MM.1S (cell line): ENCODE measurements around the gene GPRC6A.

Source experiments
- DNase-seq: peaks from one replicate; pipeline ENCODE4 v3.0.0-alpha.2; 2015
- H2AFZ ChIP-seq: fragments of 300-600 bp; sonication (generic); 2 replicates; pipeline ENCODE4 v1.6.0; 2016; ENCODE audit warnings: antibody characterized with exemption, low read length
- H3F3A ChIP-seq: fragments of 300-600 bp; sonication (generic); 2 replicates; pipeline ENCODE4 v1.6.1; 2016; ENCODE audit warnings: mild to moderate bottlenecking, antibody characterized with exemption, low read length, moderate library complexity, mixed read lengths; ENCODE audit not compliant: insufficient read depth
- H3K27ac ChIP-seq: fragments of 300-600 bp; sonication (generic); 2 replicates; pipeline ENCODE4 v1.5.1; 2016; ENCODE audit warnings: mild to moderate bottlenecking, low read length
- H3K27me3 ChIP-seq: fragments of 300-600 bp; sonication (generic); replicated peaks from 2 replicates; pipeline ENCODE4 v1.6.0; 2016; ENCODE audit warnings: low read length; ENCODE audit not compliant: insufficient read depth
- H3K36me3 ChIP-seq: fragments of 300-600 bp; sonication (generic); replicated peaks from 2 replicates; pipeline ENCODE4 v1.6.1; 2016; ENCODE audit warnings: mild to moderate bottlenecking, low read length, mixed read lengths; ENCODE audit not compliant: insufficient read depth
- H3K4me1 ChIP-seq: fragments of 300-600 bp; sonication (generic); 2 replicates; pipeline ENCODE4 v1.6.1; 2016; ENCODE audit warnings: low read length, mixed read lengths
- H3K4me2 ChIP-seq: fragments of 300-600 bp; sonication (generic); 2 replicates; pipeline ENCODE4 v1.6.0; 2016; ENCODE audit warnings: low read depth, low read length
- H3K4me3 ChIP-seq: fragments of 300-600 bp; sonication (generic); 2 replicates; pipeline ENCODE4 v1.5.1; 2016; ENCODE audit warnings: low read length, mixed read lengths
- H3K79me2 ChIP-seq: fragments of 300-600 bp; sonication (generic); 2 replicates; pipeline ENCODE4 v1.6.1; 2016; ENCODE audit warnings: mixed run types, low read length, mixed read lengths
- H3K9ac ChIP-seq: fragments of 300-600 bp; sonication (generic); 2 replicates; pipeline ENCODE4 v1.6.1; 2016; ENCODE audit warnings: low read length, mixed read lengths
- H3K9me2 ChIP-seq: fragments of 300-600 bp; sonication (generic); replicated peaks from 2 replicates; pipeline ENCODE4 v1.6.1; 2016; ENCODE audit warnings: mild to moderate bottlenecking, low read length, mixed read lengths; ENCODE audit not compliant: insufficient read depth
- H3K9me3 ChIP-seq: fragments of 300-600 bp; sonication (generic); replicated peaks from 2 replicates; pipeline ENCODE4 v1.6.1; 2016; ENCODE audit warnings: mild to moderate bottlenecking, low read length, mixed read lengths; ENCODE audit not compliant: insufficient read depth
- H4K20me1 ChIP-seq: fragments of 300-600 bp; sonication (generic); 2 replicates; pipeline ENCODE4 v1.6.1; 2016; ENCODE audit warnings: mild to moderate bottlenecking, low read length, moderate library complexity, mixed read lengths; ENCODE audit not compliant: insufficient read depth
- EZH2 ChIP-seq: fragments of 300-600 bp; sonication (generic); optimal IDR thresholded peaks from 2 replicates; pipeline ENCODE3; 2017; ENCODE audit warnings: low read depth, mild to moderate bottlenecking, antibody characterized with exemption, low read length, mixed read lengths
- EZH2phosphoT487 ChIP-seq: fragments of 300-600 bp; sonication (generic); IDR thresholded peaks from 2 replicates; pipeline ENCODE4 v1.6.1; 2018; ENCODE audit warnings: antibody characterized with exemption, low read length
- TF ChIP-seq, protein P1 (sequence below): fragments of 300-600 bp; sonication (generic); IDR thresholded peaks from 2 replicates; pipeline ENCODE4 v1.5.1; 2016; ENCODE audit warnings: antibody characterized with exemption, low read length, mixed read lengths

GPRC6A gene

GRCh38 chr6:116767715-116768114 lies 61.2 kb downstream of the GPRC6A start:
- no peaks in the 10 kb centered on the region for H3K79me2 ChIP-seq
- H3K27ac ChIP-seq, result no peak overlapping the region
- no peaks in the 10 kb centered on the region for H3K36me3 ChIP-seq
- H4K20me1 ChIP-seq, result no peaks in the 10 kb centered on the region
- no peaks in the 10 kb centered on the region for H3K4me1 ChIP-seq
- no peaks in the 10 kb centered on the region for H3K9me3 ChIP-seq
- H3K9me2 ChIP-seq, result no peaks in the 10 kb centered on the region
- no peak overlapping the region for H3K9ac ChIP-seq
- H2AFZ ChIP-seq, result no peak overlapping the region
- DNase-seq, result no peak
- no peak overlapping the region for H3K4me3 ChIP-seq
- no peaks in the 10 kb centered on the region for H3K27me3 ChIP-seq
- TF ChIP-seq EZH2phosphoT487 (no peak), EZH2 (no peak)
- TF ChIP-seq, protein P1, sequence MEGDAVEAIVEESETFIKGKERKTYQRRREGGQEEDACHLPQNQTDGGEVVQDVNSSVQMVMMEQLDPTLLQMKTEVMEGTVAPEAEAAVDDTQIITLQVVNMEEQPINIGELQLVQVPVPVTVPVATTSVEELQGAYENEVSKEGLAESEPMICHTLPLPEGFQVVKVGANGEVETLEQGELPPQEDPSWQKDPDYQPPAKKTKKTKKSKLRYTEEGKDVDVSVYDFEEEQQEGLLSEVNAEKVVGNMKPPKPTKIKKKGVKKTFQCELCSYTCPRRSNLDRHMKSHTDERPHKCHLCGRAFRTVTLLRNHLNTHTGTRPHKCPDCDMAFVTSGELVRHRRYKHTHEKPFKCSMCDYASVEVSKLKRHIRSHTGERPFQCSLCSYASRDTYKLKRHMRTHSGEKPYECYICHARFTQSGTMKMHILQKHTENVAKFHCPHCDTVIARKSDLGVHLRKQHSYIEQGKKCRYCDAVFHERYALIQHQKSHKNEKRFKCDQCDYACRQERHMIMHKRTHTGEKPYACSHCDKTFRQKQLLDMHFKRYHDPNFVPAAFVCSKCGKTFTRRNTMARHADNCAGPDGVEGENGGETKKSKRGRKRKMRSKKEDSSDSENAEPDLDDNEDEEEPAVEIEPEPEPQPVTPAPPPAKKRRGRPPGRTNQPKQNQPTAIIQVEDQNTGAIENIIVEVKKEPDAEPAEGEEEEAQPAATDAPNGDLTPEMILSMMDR, result no peak
- no peak overlapping the region for H3K4me2 ChIP-seq
- no peaks in the 10 kb centered on the region for H3F3A ChIP-seq

DNA sequence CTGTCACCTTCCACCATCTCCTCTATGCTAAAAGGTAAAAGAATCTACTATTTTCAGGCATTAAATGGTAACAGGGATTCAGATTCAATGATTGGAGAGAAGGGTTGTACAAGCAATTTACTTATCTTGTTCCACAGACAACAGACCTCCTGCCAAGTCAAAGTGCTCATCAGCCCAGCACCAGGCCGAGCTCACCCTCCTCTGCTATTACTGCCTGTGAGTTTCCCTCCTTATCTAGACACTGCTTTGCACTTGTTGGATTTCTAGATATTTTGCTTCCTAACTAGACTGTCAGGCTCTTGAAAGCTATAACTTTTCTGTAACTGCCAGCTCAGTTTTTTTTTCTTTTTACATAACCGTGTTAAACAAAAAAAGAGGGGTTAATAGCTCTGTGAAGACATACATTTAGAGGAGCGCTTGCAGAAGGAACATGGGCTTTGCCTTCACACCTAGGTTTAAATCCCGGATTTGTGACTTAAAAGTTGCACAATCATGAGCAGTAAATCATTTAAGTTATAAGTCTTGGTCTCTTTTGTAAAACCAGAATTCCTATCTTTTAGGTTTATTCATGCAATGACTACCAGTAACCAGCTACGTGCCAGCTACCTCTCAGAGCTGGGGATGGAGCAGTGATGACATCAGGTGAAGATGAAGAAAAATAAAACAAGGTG lies 62.2 kb downstream of the GPRC6A start:
- H3K27ac ChIP-seq, result no peak overlapping the region
- no peak for DNase-seq
- H3F3A ChIP-seq, result no peaks in the 10 kb centered on the region
- TF ChIP-seq, protein P1, result no peak
- TF ChIP-seq EZH2, result no peak
- TF ChIP-seq EZH2phosphoT487, result no peak
- H3K4me2 ChIP-seq, result no peak overlapping the region
- no peaks in the 10 kb centered on the region for H4K20me1 ChIP-seq
- no peaks in the 10 kb centered on the region for H3K27me3 ChIP-seq
- no peaks in the 10 kb centered on the region for H3K9me2 ChIP-seq
- H2AFZ ChIP-seq, result no peak overlapping the region
- H3K36me3 ChIP-seq, result no peaks in the 10 kb centered on the region
- no peaks in the 10 kb centered on the region for H3K79me2 ChIP-seq
- H3K4me1 ChIP-seq, result no peaks in the 10 kb centered on the region
- no peak overlapping the region for H3K9ac ChIP-seq
- H3K9me3 ChIP-seq, result no peaks in the 10 kb centered on the region
- no peak overlapping the region for H3K4me3 ChIP-seq

GRCh38 chr6:116764961-116765841 lies 63.7 kb downstream of the GPRC6A start, which contains the start of gene FAM162B:
Gene FAM162B, minus strand, starts transcription at chr6:116765719. Its CDS starts 143 bp downstream, at chr6:116765576.
- Histone ChIP-seq H3K4me1 (no peaks in the 10 kb centered on the region), H3K9ac (no peak within 1 kb of the TSS), H3K4me3 (no peak within 1 kb of the TSS), H3F3A (no peaks in the 10 kb centered on the region), H3K36me3 (no peaks in the 10 kb centered on the region), H3K79me2 (no peaks in the 10 kb centered on the region), H3K27ac (no peak within 1 kb of the TSS), H3K9me3 (no peaks in the 10 kb centered on the region), H4K20me1 (no peaks in the 10 kb centered on the region), H3K4me2 (no peak within 1 kb of the TSS), H2AFZ (no peak within 1 kb of the TSS), H3K9me2 (no peaks in the 10 kb centered on the region), H3K27me3 (no peaks in the 10 kb centered on the region)
- no peak for TF ChIP-seq EZH2
- TF ChIP-seq, protein P1, result no peak
- no peak for TF ChIP-seq EZH2phosphoT487
- no peak for DNase-seq
